Measurements from ENCODE around the gene SLC2A11. TPM values are rescaled to one million over a fixed set of nuclear protein-coding genes. Genes with fewer than 3 reads are reported as not detected.

SLC2A11 gene
- total and polyA plus RNA-seq, 2 donors (not counting 1 experiment from before 2014, with no cell fraction given) = 3.9 to 14.9 TPM

DNA sequence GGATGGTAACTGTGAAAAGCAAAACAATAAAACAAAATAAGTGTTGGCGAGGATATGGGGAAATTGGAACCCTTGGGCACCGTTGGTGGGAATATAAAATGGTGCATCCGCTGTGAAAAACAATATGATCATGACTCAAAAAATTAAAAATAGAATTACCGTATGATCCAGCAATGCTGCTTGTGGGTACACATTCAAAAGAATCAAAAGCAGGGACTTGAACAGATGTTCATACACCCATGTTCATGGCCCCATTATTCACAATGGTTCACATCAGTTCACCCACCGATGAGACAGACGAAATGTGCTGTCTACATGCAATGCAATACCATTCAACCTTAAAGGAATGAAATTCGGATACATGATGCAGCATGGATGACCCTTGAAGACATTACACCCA is 17.6 kb upstream of the SLC2A11 start:
- Histone ChIP-seq H3K4me2 (ENCODE audit: extremely low read depth, insufficient read depth, low read length) (no peak overlapping the region), H3K27ac (ENCODE audit: insufficient read depth, low read length) (no peak overlapping the region)

DNA sequence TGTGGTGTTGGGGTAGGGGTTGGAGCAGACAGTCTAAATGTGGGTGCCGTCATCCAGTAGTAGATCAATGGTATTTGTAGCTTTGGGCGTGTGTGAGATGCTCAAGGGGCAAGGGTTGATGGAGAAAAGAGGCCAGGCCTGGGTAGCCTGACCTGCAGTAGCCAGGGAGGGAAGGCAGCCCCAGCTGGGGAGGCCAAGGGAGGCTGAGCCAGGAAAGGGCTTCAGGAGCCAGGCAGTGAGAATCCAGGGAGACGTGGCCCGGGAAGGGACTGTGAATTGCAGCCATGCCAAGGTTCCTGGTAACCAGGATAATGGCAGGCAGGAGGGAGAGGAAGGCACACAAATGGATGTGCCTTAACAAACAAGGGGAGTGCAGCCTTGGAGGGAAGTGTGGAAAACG is 16.4 kb upstream of the SLC2A11 start:
- H3K27ac ChIP-seq (ENCODE audit: insufficient read depth, low read length) = no peak overlapping the region
- no peak for TF ChIP-seq EZH2 (IDR thresholded peaks at IDR 0.05; ENCODE audit: low read length, missing control alignments)
- TF ChIP-seq, protein P1, sequence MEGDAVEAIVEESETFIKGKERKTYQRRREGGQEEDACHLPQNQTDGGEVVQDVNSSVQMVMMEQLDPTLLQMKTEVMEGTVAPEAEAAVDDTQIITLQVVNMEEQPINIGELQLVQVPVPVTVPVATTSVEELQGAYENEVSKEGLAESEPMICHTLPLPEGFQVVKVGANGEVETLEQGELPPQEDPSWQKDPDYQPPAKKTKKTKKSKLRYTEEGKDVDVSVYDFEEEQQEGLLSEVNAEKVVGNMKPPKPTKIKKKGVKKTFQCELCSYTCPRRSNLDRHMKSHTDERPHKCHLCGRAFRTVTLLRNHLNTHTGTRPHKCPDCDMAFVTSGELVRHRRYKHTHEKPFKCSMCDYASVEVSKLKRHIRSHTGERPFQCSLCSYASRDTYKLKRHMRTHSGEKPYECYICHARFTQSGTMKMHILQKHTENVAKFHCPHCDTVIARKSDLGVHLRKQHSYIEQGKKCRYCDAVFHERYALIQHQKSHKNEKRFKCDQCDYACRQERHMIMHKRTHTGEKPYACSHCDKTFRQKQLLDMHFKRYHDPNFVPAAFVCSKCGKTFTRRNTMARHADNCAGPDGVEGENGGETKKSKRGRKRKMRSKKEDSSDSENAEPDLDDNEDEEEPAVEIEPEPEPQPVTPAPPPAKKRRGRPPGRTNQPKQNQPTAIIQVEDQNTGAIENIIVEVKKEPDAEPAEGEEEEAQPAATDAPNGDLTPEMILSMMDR (conservative IDR thresholded peaks at IDR 0.05 in 1 of 2, IDR thresholded peaks at IDR 0.05 in 1 of 2; ENCODE audit: low read depth in 1 of 2, low read length in 2 of 2) = no peak
- no peaks in the 10 kb centered on the region for H3K9me3 ChIP-seq (ENCODE audit: control insufficient read depth, insufficient read depth, low read depth, low read length)

More for the DNA sequence above, 17.6 kb upstream of the SLC2A11 start:
- no peak for DNase-seq (ENCODE audit: low read depth in 2 of 2)
- H2AFZ ChIP-seq (ENCODE audit: low read length) = no peak overlapping the region
- H3K79me2 ChIP-seq (ENCODE audit: control insufficient read depth, insufficient read depth, low read length) = no peaks in the 10 kb centered on the region
- no peak overlapping the region for H3K9ac ChIP-seq (ENCODE audit: insufficient read depth, low read length)
- H3K36me3 ChIP-seq (ENCODE audit: control insufficient read depth, insufficient read depth, low read length) = peaks cover 5% of the 10 kb centered on the region
- no peak overlapping the region for H3K4me3 ChIP-seq (replicated peaks in 1 of 4; ENCODE audit: control extremely low read depth in 1 of 4, insufficient read depth in 1 of 4, low read depth in 3 of 4, low read length in 4 of 4)
- H3K9me3 ChIP-seq (ENCODE audit: control insufficient read depth, insufficient read depth, low read depth, low read length) = no peaks in the 10 kb centered on the region
- H4K20me1 ChIP-seq (ENCODE audit: control insufficient read depth, extremely low read depth, insufficient read depth, low read length) = no peaks in the 10 kb centered on the region
- no peaks in the 10 kb centered on the region for H3K27me3 ChIP-seq (ENCODE audit: control insufficient read depth, insufficient read depth, low read length)
- TF ChIP-seq, protein P1 (conservative IDR thresholded peaks at IDR 0.05 in 1 of 2, IDR thresholded peaks at IDR 0.05 in 1 of 2; ENCODE audit: low read depth in 1 of 2, low read length in 2 of 2) = no peak
- H3K4me1 ChIP-seq (ENCODE audit: control insufficient read depth, extremely low read depth, insufficient read depth, low read length) = no peaks in the 10 kb centered on the region

DNA sequence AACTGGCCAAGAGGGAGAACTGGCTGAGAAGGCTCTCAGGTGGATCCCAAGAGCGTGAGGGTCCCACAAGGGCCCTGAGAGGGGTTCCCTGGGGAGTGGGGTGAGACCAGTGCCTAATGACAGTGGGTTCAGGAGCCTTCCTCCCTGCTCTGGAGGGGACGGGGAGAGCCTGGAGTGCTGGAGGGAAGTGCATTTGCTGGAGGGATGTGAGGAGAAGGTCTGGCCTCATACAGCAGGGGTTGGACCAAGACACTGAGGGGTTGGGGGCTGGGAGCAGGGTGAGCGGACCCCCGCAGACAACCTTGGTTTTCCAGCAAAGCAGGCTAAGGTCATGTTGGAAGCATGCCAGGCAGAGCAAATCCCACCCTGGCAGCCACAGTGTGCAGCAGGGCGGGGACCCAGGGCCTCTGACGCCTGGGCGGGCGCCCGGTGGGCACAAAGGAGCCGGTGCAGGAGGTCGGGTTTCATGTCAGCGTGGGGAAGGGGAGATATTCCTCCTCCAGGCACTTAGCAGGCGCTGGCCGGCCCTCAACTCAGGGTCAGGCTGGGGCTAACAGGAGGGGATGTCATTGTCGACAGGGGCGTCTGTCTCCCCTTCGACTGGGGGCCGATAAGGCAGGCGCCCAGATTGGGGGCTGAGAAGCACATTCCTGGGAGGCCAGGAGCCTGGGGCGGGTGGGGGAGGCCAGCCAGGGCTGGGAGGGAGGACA is 15.8 kb upstream of the SLC2A11 start:
- Histone ChIP-seq H3K36me3 (ENCODE audit: control insufficient read depth, insufficient read depth, low read length) (no peaks in the 10 kb centered on the region), H3K79me2 (ENCODE audit: control insufficient read depth, insufficient read depth, low read length) (no peaks in the 10 kb centered on the region), H3K4me3 (replicated peaks in 1 of 4; ENCODE audit: control extremely low read depth in 1 of 4, insufficient read depth in 1 of 4, low read depth in 3 of 4, low read length in 4 of 4) (no peak overlapping the region), H3K9me3 (ENCODE audit: control insufficient read depth, insufficient read depth, low read depth, low read length) (no peaks in the 10 kb centered on the region), H3K9ac (ENCODE audit: insufficient read depth, low read length) (no peak overlapping the region), H3K27ac (ENCODE audit: insufficient read depth, low read length) (no peak overlapping the region), H3K4me1 (ENCODE audit: control insufficient read depth, extremely low read depth, insufficient read depth, low read length) (peaks cover 9% of the 10 kb centered on the region), H3K4me2 (ENCODE audit: extremely low read depth, insufficient read depth, low read length) (no peak overlapping the region), H4K20me1 (ENCODE audit: control insufficient read depth, extremely low read depth, insufficient read depth, low read length) (no peaks in the 10 kb centered on the region), H3K27me3 (ENCODE audit: control insufficient read depth, insufficient read depth, low read length) (no peaks in the 10 kb centered on the region), H2AFZ (ENCODE audit: low read length) (no peak overlapping the region)
- no peak for DNase-seq (ENCODE audit: low read depth in 2 of 2)
- TF ChIP-seq, protein P1 (conservative IDR thresholded peaks at IDR 0.05 in 1 of 2, IDR thresholded peaks at IDR 0.05 in 1 of 2; ENCODE audit: low read depth in 1 of 2, low read length in 2 of 2) = no peak
- no peak for TF ChIP-seq EZH2 (IDR thresholded peaks at IDR 0.05; ENCODE audit: low read length, missing control alignments)

More for the DNA sequence above, 16.4 kb upstream of the SLC2A11 start:
- H3K36me3 ChIP-seq (ENCODE audit: control insufficient read depth, insufficient read depth, low read length) = no peaks in the 10 kb centered on the region
- H3K9ac ChIP-seq (ENCODE audit: insufficient read depth, low read length) = no peak overlapping the region
- H3K27me3 ChIP-seq (ENCODE audit: control insufficient read depth, insufficient read depth, low read length) = no peaks in the 10 kb centered on the region
- H3K4me1 ChIP-seq (ENCODE audit: control insufficient read depth, extremely low read depth, insufficient read depth, low read length) = peaks cover 3% of the 10 kb centered on the region
- no peaks in the 10 kb centered on the region for H4K20me1 ChIP-seq (ENCODE audit: control insufficient read depth, extremely low read depth, insufficient read depth, low read length)
- H3K79me2 ChIP-seq (ENCODE audit: control insufficient read depth, insufficient read depth, low read length) = no peaks in the 10 kb centered on the region
- DNase-seq (ENCODE audit: low read depth in 2 of 2) = no peak
- no peak overlapping the region for H3K4me3 ChIP-seq (replicated peaks in 1 of 4; ENCODE audit: control extremely low read depth in 1 of 4, insufficient read depth in 1 of 4, low read depth in 3 of 4, low read length in 4 of 4)
- no peak overlapping the region for H3K4me2 ChIP-seq (ENCODE audit: extremely low read depth, insufficient read depth, low read length)
- no peak overlapping the region for H2AFZ ChIP-seq (ENCODE audit: low read length)
